ENCODE results near the gene HNRNPUL2.

- TF ChIP-seq CTCF (IDR thresholded peaks at IDR 0.05) (no peak), POLR2A (IDR thresholded peaks at IDR 0.05) (no peak)
These were observed 14.4 kb downstream of the HNRNPUL2 start for GRCh38 chr11:62712861-62713260.
